GM18867 (cell line): ENCODE results near the gene TMPRSS4.
"Not testable (repeated sequence)": the region's sequence is repeated elsewhere in the genome, so short reads cannot be mapped to it uniquely, and the experiment has no call there.

Source experiments
- ATAC-seq: cut with Tn5 transposase; IDR thresholded peaks from one replicate; pipeline ENCODE4 v1.9.1; 2021; ENCODE audit warnings: mild to moderate bottlenecking, moderate library complexity; ENCODE audit not compliant: unreplicated experiment

The TMPRSS4 gene

DNA sequence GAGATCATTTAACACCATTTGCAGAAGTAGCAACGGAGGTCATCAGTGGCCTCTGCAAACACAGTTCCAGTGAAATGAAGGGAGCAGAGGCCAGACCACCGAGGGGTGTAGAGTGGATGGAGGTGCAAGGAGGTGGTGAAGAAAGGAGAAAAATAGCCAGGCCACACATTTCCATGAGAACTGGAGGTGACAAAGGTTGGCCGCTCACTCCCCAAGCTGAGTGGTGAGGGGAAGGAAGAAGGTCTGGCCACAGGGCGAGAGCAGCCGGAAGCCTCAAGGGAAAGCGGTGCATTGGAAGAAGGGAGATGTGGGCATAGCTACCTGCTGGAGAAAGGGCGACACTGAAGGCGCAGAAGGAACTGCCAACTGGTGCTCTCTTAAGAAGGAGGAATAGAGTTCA lies 20.1 kb upstream of the TMPRSS4 start:
- ATAC-seq, result no peak

DNA sequence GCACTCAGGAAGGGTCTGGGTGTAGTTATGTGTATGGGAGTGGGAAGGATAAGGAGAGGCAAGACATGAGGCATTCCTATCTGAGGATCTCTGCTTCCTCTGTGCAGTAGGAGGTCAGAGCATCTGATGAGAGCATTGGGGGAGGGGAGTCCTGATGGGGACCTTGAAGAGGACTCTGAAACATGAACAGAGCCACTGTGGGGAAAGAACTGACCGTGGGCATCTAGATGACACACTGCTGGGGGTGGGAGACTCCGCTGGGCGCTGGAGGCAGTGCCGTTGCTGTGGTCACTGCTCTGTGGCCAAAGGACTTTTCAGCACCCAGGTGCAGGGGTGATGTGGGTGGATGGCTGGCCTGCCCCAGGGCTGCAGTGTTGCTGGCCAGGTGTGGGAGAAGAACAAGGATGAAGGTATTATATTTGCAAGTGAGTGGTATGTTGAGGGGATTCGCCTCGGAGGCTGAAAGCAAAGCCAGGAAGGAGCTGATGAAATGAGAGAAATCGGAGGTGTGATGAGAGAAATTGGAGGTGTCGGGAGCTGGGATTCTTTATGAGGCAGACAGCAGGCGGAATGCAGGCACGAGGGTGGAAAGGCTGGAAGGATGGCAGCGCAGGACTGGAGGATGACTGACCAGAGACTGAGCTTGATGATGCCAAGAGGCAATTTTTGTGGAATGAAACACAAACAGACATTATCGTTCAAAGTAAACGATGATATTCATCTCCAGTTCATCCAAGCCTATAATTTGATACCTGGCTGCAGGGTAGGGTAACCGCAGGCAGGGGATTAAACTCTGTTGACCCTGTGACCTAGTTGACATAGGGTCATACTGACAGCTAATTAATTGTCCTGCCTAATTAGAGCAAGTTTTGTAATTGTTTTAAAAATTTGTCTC lies 19.4 kb upstream of the TMPRSS4 start:
- ATAC-seq, result no peak

DNA sequence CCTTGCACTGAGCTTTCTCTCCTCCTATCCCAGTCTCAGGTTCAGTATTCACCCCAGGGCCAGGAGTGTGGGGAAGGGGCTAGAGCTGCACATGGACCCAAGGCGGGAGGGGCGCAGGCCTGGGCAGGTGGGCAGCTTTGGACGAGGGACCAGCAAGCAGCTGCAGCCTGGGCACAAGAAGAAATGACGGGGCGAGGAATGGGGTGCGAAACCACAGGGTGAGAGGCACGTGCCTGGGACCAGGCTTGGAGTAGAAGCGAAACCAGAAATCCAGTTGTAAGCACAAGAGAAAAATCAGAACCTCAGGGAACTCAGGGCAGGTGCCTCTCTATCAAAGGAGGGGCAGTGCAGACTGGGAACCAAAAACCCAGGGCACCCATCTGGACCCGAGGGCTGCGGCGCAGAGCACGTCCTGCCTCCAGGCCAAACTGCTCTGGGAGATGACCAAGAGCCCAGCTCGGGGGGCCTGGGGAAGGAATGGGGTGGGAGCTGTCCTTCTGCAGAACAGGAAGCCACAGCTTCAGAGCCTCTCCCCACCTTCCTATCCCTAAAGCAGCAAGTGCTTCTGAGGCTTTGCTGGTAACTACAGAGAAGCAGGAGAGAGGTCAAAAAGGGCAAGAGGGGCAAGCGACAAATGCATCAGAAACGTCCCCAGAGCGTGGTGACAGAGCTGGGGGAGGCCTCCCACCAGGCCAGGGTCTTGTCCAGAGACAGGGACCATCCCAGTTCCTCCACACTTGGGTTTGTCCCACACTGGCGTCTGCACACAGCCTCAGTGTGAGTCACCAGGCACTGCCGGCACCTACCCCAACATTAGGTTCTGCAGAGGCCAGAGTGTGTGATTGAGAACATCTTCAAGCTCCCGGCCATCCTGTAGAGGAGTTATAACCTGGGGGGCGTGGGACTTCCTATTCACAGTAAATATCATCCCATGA lies 18.3 kb upstream of the TMPRSS4 start:
- ATAC-seq, result no peak

DNA sequence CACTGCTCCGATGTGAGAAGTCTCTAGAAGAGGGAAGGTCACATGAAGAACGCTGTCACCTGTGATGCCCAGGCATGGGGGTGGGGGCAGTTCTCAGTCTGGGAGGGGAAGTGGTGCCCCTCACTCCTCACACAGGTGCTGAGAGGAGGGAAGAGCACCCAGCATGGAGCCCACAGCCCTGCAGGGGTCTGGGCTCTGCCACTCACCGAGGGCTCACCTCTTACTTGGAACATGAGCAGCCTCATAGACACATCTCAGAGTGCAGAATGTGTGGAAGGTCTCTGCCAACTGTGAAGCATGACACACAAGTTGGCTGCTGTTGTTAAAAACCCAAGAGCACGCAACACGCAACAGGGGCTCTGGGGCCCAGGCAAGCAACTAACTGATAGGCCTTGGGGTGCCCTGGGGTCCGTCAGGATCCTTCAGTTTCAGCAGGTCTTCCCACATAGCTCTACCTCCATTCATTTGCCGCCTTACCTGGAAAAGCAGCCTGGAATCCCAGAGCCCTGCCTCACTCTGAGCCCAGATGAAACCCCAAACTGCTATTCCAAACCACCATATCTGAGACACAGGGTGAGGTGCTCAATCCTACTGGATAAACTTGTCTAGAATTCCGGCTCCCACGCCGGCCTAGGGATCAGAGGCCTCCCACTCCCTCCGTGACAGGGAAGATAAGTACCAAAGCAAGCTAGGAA lies 17.5 kb upstream of the TMPRSS4 start:
- ATAC-seq, result no peak

DNA sequence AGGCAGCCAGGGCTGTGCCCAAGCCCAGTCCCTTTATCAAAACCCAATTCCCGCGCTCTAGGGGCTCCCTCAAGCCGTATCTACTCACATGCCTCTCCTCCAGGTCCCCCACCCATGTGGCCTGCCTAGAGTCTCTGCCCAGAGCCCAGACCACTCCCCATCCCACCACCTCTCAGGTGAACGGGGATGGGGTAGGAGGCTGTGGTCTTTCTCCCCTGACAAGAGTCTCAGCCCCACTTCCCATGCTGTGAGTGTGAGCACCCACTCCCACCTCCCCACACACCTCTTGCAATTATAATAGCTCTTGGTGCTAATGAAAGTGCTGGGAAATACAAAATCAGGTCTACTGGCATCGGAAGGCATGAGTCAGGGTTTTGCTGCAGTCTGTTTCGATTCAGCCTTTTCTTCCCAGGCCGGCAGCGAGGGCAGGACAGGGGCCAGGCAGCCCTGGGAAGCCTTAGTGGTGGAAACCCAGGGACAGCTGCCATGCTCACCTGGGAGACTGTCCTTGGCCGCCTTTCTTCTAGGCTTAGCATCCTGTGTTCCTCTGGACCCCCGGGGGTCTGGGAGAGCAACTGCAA lies 16.7 kb upstream of the TMPRSS4 start:
- ATAC-seq, result no peak

DNA sequence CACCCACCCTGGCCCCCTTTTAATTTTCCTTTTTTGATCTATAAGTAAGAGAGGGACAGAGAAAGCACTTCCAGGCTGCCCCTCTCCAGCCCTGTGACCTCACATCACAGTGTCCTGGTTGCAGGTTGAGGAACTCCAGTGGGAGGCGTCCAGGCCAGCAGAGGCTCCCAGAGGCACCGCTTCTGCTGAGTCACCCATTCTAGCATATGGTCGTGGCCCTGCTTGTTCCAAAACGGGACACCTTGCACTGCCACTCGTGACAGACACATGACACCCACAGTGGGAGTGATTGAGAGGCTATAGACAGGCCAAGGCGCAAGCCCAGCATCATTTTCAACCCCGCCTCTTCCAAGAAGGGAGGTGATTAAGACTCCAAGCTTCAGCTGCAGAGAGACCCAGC lies 16.0 kb upstream of the TMPRSS4 start:
- ATAC-seq, result no peak

DNA sequence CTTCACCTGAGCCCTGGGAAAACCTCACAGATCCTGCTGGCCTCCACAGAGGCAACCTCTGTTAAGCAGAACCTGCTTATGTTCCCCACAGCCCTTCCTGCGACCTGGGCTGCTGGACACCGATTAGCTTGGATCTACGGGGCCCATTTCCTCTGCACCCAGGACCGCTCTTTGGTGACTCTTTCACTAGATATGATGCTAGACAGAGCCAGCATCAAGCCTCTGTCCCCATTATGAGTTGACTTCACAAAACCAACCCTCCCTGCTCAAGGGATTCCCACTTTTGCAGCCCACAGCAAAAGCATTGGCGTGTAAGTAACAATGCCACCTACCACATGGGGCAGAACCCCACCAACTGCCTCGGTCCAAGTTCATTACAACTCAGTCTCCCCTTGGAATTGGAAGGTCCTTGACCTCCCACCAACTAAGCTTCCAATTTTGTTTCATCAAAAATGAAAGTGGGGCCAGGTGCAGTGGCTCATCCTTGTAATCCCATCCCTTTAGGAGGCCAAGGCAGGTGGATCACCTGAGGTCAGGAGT lies 15.2 kb upstream of the TMPRSS4 start:
- no peak for ATAC-seq

DNA sequence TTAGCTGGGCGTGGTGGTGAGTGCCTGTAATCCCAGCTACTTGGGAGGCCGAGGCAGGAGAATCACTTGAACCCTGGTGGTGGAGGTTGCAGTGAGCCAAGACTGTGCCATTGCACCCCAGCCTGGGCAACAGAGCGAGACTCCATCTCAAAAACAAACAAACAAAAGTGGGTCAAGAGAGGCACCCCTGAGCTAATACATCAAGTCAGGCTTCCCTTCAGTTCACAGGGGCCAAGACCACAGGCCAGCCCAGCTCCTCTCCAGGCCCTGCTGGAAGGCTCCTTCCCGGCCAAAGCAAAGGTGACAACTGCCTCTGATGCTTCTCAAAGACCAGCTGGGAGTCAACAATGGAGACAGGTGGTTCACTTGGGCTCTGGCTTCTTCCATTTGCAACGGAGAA lies 14.7 kb upstream of the TMPRSS4 start:
- not testable (repeated sequence) for ATAC-seq

DNA sequence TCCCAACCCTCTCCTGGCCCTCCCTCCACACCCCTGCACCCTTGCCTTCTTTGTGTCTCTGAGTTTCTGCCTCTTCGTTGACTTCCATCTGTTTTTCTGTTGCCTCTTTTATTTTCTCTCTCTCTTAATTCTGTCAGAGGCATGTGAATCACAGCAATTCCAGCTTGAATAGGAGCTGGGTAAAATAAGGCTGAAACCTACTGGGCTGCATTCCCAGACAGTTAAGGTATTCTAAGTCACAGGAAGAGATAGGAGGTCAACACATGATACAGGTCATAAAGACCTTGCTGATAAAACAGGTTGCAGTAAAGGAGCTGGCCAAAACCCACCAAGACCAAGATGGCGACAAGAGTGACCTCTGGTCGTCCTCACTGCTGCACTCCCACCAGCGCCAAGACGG lies 14.2 kb upstream of the TMPRSS4 start:
- not testable (repeated sequence) for ATAC-seq

DNA sequence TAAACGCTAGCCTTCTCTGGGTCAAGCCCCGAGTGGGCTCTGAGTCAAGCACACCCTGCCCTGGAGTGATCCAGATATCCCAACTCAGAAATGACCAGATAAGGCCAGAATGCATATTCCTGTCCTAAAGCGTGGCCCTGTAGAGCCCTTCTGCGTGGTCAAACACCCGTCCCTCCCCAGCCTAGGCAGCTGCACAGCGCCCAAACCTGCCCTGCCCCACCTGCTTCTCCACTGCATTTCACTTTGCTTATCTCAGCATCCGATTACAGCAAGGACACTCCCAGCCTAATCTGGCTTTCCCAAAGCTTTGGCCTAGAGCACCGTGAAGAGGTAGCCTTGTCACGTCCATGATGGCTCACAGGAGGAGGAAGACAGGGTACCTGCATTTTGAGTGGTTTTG lies 11.9 kb upstream of the TMPRSS4 start:
- no peak for ATAC-seq

DNA sequence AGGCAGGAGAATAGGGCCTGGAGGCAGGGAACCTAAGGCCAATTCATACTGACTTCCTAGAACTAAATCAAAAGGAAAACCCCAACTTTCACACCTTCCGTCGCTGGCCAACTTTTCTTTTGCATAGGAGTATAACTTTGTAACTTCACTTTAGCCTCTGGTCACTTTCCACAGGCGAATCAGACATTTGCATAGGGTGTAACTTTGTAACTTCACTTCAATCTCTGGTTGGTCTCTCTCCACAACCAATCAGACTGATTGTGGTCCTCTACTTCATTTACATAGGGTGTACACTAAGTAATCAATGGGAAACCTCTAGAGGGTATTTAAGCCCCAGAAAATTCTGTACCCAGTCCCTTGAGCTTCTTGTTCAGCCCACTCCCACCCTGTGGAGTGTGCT lies 11.5 kb upstream of the TMPRSS4 start:
- no peak for ATAC-seq

DNA sequence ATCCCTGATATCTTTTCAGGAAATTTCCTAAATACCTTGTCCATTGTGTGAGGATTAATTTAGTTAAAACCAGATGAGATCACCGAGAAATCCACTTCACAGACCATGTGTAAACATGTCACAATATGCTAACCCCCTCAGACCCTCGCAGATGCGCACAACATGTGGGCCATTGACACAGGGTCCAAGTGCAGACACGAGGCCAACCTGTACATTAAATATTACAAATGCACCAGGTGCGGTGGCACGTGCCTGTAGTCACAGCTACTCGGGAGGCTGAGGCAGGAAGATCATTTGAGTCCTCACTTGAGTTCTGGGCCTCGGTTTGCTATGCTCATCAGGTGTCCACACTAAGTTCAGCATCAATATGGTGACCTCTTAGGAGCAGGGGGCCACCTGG lies 9.9 kb upstream of the TMPRSS4 start:
- no peak for ATAC-seq

DNA sequence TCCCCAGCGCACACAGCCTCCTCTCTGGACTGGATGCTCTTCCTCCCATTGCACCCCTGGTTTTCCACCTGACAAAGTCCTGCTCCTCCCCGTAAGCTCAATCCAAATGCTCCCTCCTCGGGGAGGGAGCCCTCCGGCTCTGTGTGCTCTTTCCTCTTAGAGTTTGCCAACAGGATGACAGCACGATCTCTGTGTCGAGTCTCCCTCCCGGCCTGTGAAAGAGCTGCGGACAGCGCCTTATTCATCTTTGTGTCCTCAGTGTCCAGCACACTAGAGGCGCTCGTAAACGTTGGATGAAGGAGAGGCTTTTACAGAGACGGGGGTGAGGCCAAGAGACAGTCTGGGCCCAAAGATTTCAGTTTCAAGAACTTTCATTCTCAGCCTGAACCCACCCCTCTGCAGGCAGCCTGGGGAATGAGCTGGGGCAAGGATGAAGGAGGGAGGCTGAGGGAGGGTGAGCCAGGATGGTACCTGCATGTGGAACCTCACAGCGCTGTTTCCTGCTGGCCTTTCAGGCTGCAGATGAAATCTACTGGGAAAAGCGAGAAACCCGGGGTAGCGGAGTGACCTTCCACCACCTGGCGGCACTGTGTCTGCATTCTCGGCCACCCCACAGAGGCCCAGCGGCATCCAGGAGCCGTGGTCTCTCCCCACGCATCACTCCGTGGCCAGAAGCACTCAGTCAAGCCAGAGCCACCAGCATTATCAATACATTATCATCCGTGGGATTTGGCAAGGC lies 8.5 kb upstream of the TMPRSS4 start:
- no peak for ATAC-seq

DNA sequence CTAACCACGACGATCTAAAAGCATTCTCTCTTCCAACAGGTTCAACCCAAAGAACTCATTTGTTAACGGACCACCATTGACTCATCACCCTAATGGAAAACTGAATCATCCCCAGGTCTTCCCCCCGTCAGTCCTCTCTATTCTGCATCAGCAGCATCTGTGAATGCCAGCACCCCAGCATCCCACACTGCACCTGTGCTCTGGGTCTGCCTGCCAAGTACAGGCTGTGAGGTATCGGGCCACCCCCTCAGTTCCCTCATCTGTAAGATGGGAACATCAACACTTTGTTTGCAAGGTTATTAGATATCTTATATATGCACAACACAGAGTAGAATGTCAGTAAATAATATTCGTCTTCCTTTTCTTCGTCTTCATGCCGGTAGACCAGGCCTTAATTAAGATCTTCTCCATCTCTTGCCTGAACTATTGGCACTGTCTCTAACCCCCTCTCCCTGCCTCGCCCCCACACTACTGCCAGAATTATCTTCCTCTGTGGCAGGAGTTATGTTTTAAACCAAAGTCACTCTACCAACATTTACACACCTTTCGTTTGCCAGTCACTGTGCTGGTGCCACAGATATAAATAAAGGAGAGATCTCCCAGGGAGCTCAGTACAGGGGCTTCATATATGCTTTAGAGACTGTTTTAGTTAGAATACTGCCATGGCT lies 7.8 kb upstream of the TMPRSS4 start:
- no peak for ATAC-seq

DNA sequence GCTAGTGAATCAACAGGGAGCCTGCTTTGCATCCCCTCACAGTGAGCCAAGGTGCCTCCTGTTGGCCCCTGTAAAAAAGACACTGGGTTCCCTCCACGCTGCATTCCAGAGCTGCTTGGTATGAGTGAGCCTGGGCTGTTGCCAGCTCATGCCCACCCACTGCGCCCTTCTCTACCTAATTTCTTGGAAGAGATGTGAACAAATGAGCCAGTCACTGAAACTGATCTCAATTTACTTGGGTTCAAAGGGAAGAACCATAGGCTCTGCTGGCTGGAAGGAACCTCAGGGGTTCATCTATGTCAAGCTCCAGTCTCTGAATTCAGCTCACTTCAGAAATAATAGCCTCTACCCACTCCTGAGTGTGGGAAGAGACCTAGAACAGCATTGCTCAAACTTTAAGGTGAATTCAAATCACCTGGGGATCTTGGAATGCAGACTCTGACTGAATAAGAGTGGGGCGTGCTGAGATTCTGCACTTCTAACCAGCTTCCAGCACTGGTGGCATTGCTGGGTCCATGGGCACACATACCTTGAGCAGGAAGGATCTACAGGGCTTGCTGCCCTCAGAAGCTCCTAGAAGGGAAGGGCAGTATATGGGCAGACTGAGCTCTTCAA lies 5.4 kb upstream of the TMPRSS4 start:
- no peak for ATAC-seq

DNA sequence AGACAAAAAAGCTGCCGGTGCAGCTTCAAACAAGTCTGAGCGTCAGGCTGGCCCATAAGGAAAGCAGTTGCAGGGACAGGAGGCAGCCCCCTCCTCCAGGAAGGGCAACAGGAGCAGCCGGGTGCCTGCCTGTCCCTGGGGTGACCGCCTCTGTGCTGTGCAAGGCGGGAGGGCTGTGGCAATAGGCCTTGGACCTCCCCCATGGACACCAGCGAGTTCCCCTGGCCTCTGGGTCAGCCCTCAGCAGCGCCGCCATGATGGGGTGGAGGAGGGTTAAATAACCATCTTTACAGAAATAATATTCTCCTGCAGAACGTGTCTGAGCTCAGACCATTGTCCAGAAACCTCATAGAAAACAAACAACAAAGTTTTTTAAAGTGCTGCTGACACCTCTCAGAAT lies 3.3 kb upstream of the TMPRSS4 start:
- ATAC-seq, result no peak

DNA sequence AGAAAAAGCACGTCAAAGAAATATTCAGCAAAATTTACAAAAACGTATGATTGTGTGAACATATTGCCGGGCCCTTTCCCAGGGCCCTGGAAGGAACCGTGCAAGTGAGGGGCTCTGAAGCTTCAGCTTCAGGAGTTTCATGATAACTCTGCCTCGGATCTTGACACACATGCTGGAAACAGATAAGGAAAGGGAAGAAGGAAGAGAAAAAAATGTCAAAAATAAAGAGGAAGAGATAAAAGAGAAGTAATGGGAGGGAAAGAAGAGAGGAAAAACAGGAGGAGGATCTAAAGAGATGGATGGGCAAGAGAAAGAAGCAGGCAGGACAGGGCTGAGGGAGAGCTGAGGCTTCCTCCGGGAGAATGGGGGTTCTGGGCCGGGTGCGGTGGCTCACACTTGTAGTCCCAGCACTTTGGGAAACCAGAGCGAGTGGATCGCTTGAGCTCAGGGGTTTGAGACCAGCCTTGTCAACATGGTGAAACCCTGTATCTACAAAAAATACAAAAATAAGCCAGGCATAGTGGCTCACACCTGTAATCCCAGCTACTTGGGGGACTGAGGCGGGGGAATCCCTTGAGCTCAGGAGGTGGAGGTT lies 2.7 kb upstream of the TMPRSS4 start:
- no peak for ATAC-seq

DNA sequence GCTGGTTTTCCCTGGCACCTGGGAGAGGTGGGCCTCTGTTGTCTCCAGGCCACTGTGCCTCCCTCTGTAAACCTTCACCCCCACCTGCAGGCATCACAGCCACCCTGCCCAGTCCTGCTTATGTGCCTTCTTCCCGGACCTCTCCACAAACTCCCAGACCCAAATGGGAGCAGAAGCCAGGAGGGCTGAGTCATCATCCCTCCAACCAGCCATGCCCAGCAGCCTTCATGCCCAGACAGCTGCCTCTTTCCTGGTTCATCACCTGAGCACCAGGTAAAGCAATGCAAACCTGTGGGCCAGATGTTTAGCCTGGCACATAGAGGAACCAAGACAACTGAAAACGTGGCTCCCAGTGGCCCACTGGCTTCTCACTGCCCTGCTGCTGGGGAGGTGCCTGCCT lies 2.1 kb upstream of the TMPRSS4 start:
- ATAC-seq, result no peak
